ENCODE data around the gene SLC3A2.
"Not testable (repeated sequence)": the region's sequence is repeated elsewhere in the genome, so short reads cannot be mapped to it uniquely, and the experiment has no call there.

Gene SLC3A2

DNA sequence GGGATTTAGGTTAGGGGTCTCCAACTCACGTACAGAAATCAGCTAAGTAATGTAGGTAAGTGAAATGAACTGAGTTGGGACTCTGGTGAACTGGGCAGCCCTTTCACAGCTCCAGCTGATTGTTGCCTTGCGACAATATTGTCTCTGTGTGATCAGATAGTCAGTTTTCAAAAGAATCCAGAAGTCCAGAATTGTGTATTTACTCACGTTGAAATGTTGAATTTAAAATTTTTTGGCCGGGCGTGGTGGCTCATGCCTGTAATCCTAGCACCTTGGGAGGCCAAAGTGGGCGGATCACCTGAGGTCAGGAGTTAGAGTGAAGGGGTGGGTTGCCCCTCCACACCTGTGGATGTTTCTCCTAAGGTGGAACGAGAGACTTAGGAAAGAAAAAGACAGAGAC is 22.5 kb upstream of the SLC3A2 start:
- no peaks in the 10 kb centered on the region for H3K27me3 ChIP-seq (ENCODE audit: insufficient read depth, low read depth)
- no peak overlapping the region for H2AFZ ChIP-seq (ENCODE audit: low read depth)
- H3K79me2 ChIP-seq (ENCODE audit: insufficient read depth, low read depth), result peaks cover 88% of the 10 kb centered on the region
- TF ChIP-seq, protein P1, sequence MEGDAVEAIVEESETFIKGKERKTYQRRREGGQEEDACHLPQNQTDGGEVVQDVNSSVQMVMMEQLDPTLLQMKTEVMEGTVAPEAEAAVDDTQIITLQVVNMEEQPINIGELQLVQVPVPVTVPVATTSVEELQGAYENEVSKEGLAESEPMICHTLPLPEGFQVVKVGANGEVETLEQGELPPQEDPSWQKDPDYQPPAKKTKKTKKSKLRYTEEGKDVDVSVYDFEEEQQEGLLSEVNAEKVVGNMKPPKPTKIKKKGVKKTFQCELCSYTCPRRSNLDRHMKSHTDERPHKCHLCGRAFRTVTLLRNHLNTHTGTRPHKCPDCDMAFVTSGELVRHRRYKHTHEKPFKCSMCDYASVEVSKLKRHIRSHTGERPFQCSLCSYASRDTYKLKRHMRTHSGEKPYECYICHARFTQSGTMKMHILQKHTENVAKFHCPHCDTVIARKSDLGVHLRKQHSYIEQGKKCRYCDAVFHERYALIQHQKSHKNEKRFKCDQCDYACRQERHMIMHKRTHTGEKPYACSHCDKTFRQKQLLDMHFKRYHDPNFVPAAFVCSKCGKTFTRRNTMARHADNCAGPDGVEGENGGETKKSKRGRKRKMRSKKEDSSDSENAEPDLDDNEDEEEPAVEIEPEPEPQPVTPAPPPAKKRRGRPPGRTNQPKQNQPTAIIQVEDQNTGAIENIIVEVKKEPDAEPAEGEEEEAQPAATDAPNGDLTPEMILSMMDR (conservative IDR thresholded peaks at IDR 0.05; ENCODE audit: low read depth, low read length), result no peak
- peak overlapping the region; percentile 96; the same call in 1 of the 2 replicates for H3K27ac ChIP-seq
- H3K4me3 ChIP-seq (IDR thresholded peaks at IDR 0.05; ENCODE audit: insufficient read depth, low read depth, low read length), result no peak overlapping the region
- peaks cover 20% of the 10 kb centered on the region for H4K20me1 ChIP-seq (ENCODE audit: insufficient read depth)
- peaks cover 65% of the 10 kb centered on the region for H3K4me1 ChIP-seq (ENCODE audit: low read depth, poor library complexity, severe bottlenecking)
- peak overlapping the region; percentile 93 for H3K4me2 ChIP-seq
- no peak overlapping the region; the same call in 1 of the 2 replicates for H3K9ac ChIP-seq
- peaks cover 22% of the 10 kb centered on the region for H3K36me3 ChIP-seq (ENCODE audit: insufficient read depth)

DNA sequence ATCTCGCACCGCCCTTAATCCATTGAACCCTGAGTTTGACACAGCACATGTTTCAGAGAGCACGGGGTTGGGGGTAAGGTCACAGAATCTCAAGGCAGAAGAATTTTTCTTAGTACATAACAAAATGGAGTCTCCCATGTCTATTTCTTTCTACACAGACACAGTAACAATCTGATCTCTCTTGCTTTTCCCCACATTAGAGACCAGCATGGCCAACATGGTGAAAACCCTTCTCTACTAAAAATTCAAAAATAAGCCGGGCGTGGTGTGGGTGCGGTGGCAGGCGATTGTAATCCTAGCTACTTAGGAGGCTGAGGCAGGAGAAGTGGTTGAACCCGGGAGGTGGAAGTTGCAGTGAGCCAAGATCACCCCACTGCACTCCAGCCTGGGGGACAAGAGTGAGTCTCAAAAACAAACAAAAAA is 21.4 kb upstream of the SLC3A2 start:
- peaks cover 88% of the 10 kb centered on the region for H3K79me2 ChIP-seq (ENCODE audit: insufficient read depth, low read depth)
- peak overlapping the region; percentile 8; the same call in 1 of the 2 replicates for H3K4me2 ChIP-seq
- H3K4me3 ChIP-seq (IDR thresholded peaks at IDR 0.05; ENCODE audit: insufficient read depth, low read depth, low read length); H3K27me3 ChIP-seq (ENCODE audit: insufficient read depth, low read depth); H3K27ac ChIP-seq; H3K9ac ChIP-seq; H2AFZ ChIP-seq (ENCODE audit: low read depth): not testable (repeated sequence)
- peaks cover 11% of the 10 kb centered on the region; the same call in 1 of the 2 replicates for H3K36me3 ChIP-seq (ENCODE audit: insufficient read depth)
- peaks cover 57% of the 10 kb centered on the region for H3K4me1 ChIP-seq (ENCODE audit: low read depth, poor library complexity, severe bottlenecking)
- peaks cover 12% of the 10 kb centered on the region for H4K20me1 ChIP-seq (ENCODE audit: insufficient read depth)

DNA sequence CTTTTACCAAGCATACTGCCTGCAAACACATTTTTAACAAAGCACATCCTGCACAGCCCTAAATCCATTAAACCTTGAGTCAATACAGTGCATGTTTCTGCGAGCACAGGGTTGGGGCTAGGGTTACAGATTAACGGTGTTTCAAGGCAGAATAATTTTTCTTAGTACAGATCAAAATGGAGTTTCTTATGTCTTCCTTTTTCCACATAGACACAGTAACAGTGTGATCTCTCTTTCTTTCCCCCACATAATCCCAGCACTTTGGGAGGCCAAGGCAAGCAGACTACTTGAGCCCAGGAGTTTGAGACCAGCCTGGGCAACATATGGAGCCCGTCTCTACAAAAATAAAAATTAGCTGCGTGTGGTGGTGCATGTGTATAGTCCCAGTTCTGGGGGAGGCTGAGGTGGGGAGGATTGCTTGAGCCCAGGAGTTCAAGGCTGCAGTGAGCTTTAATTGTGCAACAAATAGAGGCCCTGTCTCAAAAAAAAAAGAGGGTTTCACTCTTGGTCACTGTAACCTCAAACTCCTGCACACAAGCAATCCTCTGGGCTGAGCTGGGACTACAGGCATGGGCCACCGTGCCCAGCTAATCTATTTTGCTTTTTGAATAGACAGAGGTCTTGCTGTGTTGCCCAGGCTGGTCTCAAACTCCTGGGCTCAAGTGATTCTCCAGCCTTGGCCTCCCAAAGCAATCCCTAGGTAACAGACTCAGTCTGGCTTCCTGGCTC is 19.7 kb upstream of the SLC3A2 start:
- H3K27me3 ChIP-seq (ENCODE audit: insufficient read depth, low read depth), result no peaks in the 10 kb centered on the region
- no peak overlapping the region for H3K9ac ChIP-seq
- no peaks in the 10 kb centered on the region for H3K36me3 ChIP-seq (ENCODE audit: insufficient read depth)
- H3K4me2 ChIP-seq, result peak overlapping the region; percentile 14; the same call in 1 of the 2 replicates
- H3K27ac ChIP-seq, result peak overlapping the region; percentile 29
- H3K4me3 ChIP-seq (IDR thresholded peaks at IDR 0.05; ENCODE audit: insufficient read depth, low read depth, low read length), result no peak overlapping the region
- H2AFZ ChIP-seq (ENCODE audit: low read depth), result no peak overlapping the region
- TF ChIP-seq, protein P1 (conservative IDR thresholded peaks at IDR 0.05; ENCODE audit: low read depth, low read length), result no peak
- H3K79me2 ChIP-seq (ENCODE audit: insufficient read depth, low read depth), result peaks cover 90% of the 10 kb centered on the region
- peaks cover 67% of the 10 kb centered on the region for H3K4me1 ChIP-seq (ENCODE audit: low read depth, poor library complexity, severe bottlenecking)
- 0 out of 2 replicates have a peak, but pooled peaks cover 3% of the 10 kb centered on the region for H4K20me1 ChIP-seq (ENCODE audit: insufficient read depth)

DNA sequence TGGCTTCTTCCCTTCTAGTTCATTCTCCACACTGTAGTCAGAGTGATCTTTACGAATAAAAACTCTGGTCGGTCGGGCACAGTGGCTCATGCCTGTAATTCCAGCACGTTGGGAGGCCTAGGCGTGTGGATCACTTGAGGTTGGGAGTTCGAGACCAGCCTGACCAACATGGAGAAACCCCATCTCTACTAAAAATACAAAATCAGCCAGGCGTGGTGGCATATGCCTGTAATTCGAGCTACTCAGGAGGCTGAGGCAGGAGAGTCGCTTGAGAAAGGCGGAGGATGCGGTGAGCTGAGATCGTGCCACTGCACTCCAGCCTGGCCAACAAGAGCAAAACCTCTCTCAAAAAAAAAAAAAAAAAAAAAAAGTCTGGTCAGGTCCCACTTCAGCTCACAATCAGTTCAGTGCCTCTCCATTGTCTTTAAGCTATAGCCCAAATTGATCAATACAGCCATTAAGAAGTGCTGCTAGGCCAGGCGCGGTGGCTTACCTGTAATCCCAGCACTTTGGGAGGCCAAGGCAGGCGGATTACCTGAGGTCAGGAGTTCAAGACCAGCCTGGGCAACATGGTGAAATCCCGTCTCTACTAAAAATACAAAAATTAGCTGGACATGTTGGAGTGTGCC is 19.0 kb upstream of the SLC3A2 start:
- H3K4me3 ChIP-seq (IDR thresholded peaks at IDR 0.05; ENCODE audit: insufficient read depth, low read depth, low read length); H2AFZ ChIP-seq (ENCODE audit: low read depth); H3K36me3 ChIP-seq (ENCODE audit: insufficient read depth); H4K20me1 ChIP-seq (ENCODE audit: insufficient read depth); H3K27me3 ChIP-seq (ENCODE audit: insufficient read depth, low read depth); H3K9ac ChIP-seq: not testable (repeated sequence)
- H3K4me2 ChIP-seq, result peak overlapping the region; percentile 18; the same call in 1 of the 2 replicates
- H3K27ac ChIP-seq, result peak overlapping the region; percentile 29
- peaks cover 67% of the 10 kb centered on the region for H3K4me1 ChIP-seq (ENCODE audit: low read depth, poor library complexity, severe bottlenecking)
- H3K79me2 ChIP-seq (ENCODE audit: insufficient read depth, low read depth), result peaks cover 90% of the 10 kb centered on the region

DNA sequence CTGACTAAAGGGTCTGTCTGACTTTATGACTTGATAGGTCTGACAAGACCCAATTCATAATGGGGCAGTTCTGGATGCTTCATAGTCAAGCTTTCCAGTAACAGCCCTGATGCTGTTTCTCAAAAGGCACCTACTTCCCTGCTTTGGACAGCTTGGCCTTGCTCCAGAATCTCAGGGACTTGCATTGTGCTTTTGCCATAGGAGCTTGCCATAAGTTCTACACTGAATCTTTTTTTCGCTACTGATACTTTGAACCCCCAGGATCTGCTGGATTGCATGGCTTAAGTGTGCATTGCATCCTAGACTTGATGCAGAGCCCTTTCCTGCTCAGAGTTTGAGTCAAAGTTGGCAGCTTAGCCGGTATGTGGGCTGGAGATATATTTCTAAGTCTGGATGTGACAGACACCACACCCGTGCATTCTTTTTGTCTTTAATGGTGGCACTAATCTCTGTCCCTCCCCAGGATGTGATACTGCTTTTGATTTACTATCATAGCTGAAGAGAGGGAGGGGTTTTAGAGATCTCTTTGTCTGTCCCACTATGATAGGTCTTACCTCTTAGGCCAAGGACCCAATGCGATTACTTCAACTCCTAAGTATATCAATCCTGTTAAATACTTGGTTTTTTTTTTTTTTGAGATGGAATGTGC is 16.9 kb upstream of the SLC3A2 start:
- Histone ChIP-seq H3K36me3 (ENCODE audit: insufficient read depth) (no peaks in the 10 kb centered on the region; the same call in 1 of the 2 replicates), H4K20me1 (ENCODE audit: insufficient read depth) (0 out of 2 replicates have a peak, but pooled peaks cover 3% of the 10 kb centered on the region), H2AFZ (ENCODE audit: low read depth) (no peak overlapping the region), H3K4me2 (no peak overlapping the region), H3K79me2 (ENCODE audit: insufficient read depth, low read depth) (peaks cover 91% of the 10 kb centered on the region), H3K4me1 (ENCODE audit: low read depth, poor library complexity, severe bottlenecking) (peaks cover 52% of the 10 kb centered on the region), H3K27ac (no peak overlapping the region), H3K27me3 (ENCODE audit: insufficient read depth, low read depth) (no peaks in the 10 kb centered on the region), H3K4me3 (IDR thresholded peaks at IDR 0.05; ENCODE audit: insufficient read depth, low read depth, low read length) (no peak overlapping the region), H3K9ac (no peak overlapping the region)
- TF ChIP-seq, protein P1 (conservative IDR thresholded peaks at IDR 0.05; ENCODE audit: low read depth, low read length), result no peak
